Measurements from ENCODE around the gene KIF26B.

KIF26B gene

GRCh38 chr1:245441689-245442088 lies 286.9 kb downstream of the KIF26B start:
- DNase-seq = no peak

- no peak for DNase-seq
Observed at GRCh38 chr1:245444147-245444828, 289.5 kb downstream of the KIF26B start.

- DNase-seq = no peak
Observed at GRCh38 chr1:245444945-245445344, 290.2 kb downstream of the KIF26B start.

- DNase-seq = no peak
Observed at GRCh38 chr1:245448531-245448930, 293.7 kb downstream of the KIF26B start.

- peak in 1 of 2 experiments; percentile 40 for DNase-seq
Observed at GRCh38 chr1:245448975-245449431, 294.2 kb downstream of the KIF26B start.

- DNase-seq = no peak
Observed at GRCh38 chr1:245453541-245453940, 298.8 kb downstream of the KIF26B start.

GRCh38 chr1:245454051-245454450 lies 299.3 kb downstream of the KIF26B start:
- no peak for DNase-seq

- DNase-seq = no peak
Observed at GRCh38 chr1:245457562-245457961, 302.8 kb downstream of the KIF26B start.

- DNase-seq = no peak
Observed at GRCh38 chr1:245458234-245458633, 303.4 kb downstream of the KIF26B start.

GRCh38 chr1:245458761-245459174 lies 304.0 kb downstream of the KIF26B start:
- DNase-seq = no peak

- DNase-seq = no peak
Observed at GRCh38 chr1:245459621-245460020, 304.8 kb downstream of the KIF26B start.

GRCh38 chr1:245461681-245462080 lies 306.9 kb downstream of the KIF26B start:
- DNase-seq = no peak

GRCh38 chr1:245462161-245462560 lies 307.4 kb downstream of the KIF26B start:
- no peak for DNase-seq

GRCh38 chr1:245463392-245464165 lies 308.8 kb downstream of the KIF26B start:
- no peak for DNase-seq

- DNase-seq = no peak
Observed at GRCh38 chr1:245464290-245464689, 309.5 kb downstream of the KIF26B start.

- DNase-seq = no peak
Observed at GRCh38 chr1:245465666-245466065, 310.9 kb downstream of the KIF26B start.

- no peak for DNase-seq
Observed at GRCh38 chr1:245466261-245466660, 311.5 kb downstream of the KIF26B start.

GRCh38 chr1:245467804-245468203 lies 313.0 kb downstream of the KIF26B start:
- DNase-seq = no peak

- DNase-seq = no peak
Observed at GRCh38 chr1:245469006-245469405, 314.2 kb downstream of the KIF26B start.

GRCh38 chr1:245469734-245470133 lies 314.9 kb downstream of the KIF26B start:
- DNase-seq = no peak

GRCh38 chr1:245475126-245475525 lies 320.3 kb downstream of the KIF26B start:
- DNase-seq = no peak

GRCh38 chr1:245475961-245476516 lies 321.3 kb downstream of the KIF26B start:
- peak in 1 of 2 experiments; percentile 32 for DNase-seq

- no peak for DNase-seq
Observed at GRCh38 chr1:245477941-245478340, 323.2 kb downstream of the KIF26B start.

Data from NCI-H526 (cell line).